HFF-Myc (cell line): ENCODE measurements around the gene GJC3.
"Not testable (repeated sequence)": the region's sequence is repeated elsewhere in the genome, so short reads cannot be mapped to it uniquely, and the experiment has no call there.

ENCODE experiments used
- DNase-seq: peaks from one replicate; pipeline ENCODE4 v3.0.0-alpha.2; 2011; ENCODE audit warnings: low read depth; ENCODE audit errors: extremely low read depth
- H3K4me3 ChIP-seq: replicated peaks from 2 replicates; pipeline ENCODE4 v1.5.1; 2011; ENCODE audit warnings: low read depth, mild to moderate bottlenecking, control low read depth, low read length
- CTCF ChIP-seq: IDR thresholded peaks from 2 replicates; pipeline ENCODE4 v1.5.1; 2012; ENCODE audit warnings: mild to moderate bottlenecking, low read depth, low read length, control low read depth; ENCODE audit errors: missing control alignments

The GJC3 gene

GRCh38 chr7:99947608-99948007 lies 18.2 kb upstream of the GJC3 start:
- no peak for DNase-seq
- no peak for TF ChIP-seq CTCF

DNA sequence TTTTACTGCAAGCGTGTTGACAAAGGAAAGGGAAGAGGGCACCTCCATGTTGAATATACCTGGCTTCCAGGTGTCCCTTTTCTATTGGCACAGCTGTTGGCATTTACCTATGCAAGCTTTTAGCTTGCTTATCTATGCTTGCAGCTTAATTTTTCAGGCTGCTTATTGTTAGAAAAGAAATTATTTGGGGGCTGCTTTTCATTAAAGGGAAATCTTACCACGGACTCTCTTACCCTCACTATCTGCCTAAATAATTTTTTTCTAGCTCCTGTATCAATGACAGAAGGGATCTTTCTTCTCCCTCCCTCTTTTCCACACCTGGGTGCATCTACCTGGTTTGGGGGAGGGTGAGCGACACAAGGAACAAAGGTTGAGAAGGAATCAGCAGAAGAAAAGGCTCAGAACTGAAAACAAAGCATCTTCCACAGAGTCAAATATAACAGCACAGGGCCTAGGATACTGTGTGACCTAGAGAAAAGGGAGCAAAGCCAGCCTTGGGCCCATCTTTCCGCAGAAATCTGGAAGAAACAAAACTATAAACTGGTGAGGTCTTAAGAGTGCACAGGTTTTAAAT lies 15.2 kb upstream of the GJC3 start:
- H3K4me3 ChIP-seq, result no peak overlapping the region
- TF ChIP-seq CTCF, result no peak
- no peak for DNase-seq

More at GRCh38 chr7:99947608-99948007, 18.2 kb upstream of the GJC3 start:
- H3K4me3 ChIP-seq, result no peak overlapping the region

DNA sequence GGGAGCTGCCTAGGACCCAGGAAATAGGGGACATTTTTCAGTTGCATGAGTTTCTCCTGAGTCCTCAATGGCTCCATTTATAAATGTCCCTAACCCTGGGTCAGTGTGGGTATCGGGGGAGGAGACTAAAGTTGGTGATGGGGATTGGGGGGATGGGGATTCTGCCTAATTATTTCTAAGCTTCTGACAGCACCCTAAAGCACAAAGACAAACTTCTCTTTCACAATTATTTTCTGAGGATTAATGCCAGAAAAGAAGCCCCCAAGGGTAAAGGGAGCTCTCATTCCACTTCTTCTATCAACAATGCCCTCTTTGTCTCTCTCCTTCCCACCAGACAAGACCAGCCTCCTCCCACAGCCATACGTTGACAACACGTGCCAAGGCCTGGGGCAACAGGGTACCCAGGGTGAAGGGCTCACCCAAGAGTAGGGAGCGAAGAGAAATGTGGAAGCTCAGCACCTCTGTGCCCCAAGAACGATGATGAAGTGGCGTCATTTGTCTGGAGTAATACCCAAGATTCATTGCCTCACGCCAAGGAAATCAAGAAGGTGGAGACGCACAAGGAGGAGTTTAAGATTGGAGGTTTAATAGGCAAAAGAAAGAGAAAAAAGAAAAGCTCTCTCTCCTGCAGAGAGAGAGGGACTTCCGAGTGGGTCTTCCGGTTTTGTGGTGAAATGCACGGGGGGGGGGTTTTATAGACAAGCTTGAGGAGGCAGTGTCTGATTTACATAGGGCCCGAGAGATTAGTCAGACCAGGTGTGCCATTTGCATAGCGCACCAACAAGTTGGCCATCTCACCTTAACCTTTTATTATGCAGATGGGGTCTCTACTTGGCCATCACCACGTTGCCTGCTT lies 14.4 kb upstream of the GJC3 start:
- no peak for DNase-seq
- no peak overlapping the region for H3K4me3 ChIP-seq
- TF ChIP-seq CTCF, result no peak

DNA sequence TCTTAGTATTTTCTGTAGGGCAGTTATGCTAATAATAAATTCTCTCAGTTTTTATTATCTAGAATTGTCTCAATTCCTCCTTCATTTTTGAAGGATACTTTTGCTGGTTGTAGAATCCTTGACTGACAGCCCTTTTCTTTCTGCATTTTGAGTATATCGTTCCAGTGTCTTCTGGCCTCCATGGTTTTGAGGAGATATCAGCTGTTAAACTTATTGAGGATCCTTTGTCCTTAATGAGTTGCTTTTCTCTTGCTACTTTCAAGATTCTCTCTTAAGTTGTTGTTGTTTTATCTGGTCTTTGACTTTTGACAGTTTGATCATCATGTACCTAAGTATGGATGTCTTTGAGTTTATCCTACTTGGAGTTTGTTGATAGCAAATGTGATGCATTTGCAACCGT lies 8.9 kb upstream of the GJC3 start:
- DNase-seq, result no peak
- TF ChIP-seq CTCF, result no peak
- H3K4me3 ChIP-seq, result no peak overlapping the region

DNA sequence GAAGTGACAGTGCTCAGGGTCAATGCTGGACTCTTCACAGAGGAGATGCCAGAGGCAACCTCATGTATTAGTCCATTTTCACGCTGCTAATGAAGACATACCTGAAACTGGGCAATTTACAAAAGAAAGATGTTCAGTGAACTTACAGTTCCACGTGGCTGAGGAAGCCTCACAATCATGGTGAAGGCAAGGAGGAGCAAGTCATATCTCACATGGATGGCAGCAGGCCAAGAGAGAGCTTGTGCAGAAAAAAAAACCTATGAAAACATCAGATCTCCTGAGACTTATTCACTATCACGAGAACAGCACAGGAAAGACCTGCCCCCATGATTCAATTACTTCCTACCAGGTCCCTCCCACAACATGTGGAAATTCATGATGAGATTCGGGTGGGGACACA lies 5.6 kb upstream of the GJC3 start:
- DNase-seq, H3K4me3 ChIP-seq: not testable (repeated sequence)

- no peak overlapping the region for H3K4me3 ChIP-seq
- no peak for DNase-seq
- TF ChIP-seq CTCF, result no peak
Measured at GRCh38 chr7:99930376-99930775, 956 bp upstream of the GJC3 start.

DNA sequence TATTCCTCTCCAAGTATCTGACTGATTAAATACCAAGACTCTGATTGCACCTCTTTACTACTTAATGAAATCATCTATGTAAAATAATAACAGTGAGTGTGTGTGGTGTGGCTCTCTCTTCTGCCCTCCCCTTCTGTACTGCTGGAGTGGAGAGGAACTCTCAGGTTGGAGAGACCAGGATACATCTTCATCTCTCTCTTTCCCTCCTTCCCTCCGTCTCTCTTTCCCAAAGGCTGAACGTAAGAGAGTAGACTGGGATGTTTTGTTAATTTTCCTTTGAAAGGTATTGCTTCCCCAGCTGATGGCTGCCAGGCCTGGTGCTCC lies 272 bp upstream of the GJC3 start:
- TF ChIP-seq CTCF, result no peak
- peak overlapping the region; percentile 29 for H3K4me3 ChIP-seq
- no peak for DNase-seq
